Kidney (tissue), 14 donors: ENCODE measurements around the gene STX8. TPM values are rescaled to one million over a fixed set of nuclear protein-coding genes. Genes with fewer than 3 reads are reported as not detected.

Source experiments
- DNase-seq, 5 donors: peaks; one replicate each; pipeline ENCODE4 v3.0.0-alpha.2; 2013 to 2020
- FAIRE-seq: peaks from 2 replicates; lab custom pipeline; 2012; peaks lifted over from hg19 to GRCh38; lab: Jason Lieb, UNC
- H3K27ac ChIP-seq, 2 donors: one replicate each; pipeline ENCODE4 v1.7.0; 2013; ENCODE audit warnings: low read depth in 2 of 2, low read length in 2 of 2, inconsistent platforms in 1 of 2
- H3K27me3 ChIP-seq: one replicate; pipeline ENCODE4 v1.7.1; 2013; ENCODE audit warnings: low read length, inconsistent platforms; ENCODE audit not compliant: control insufficient read depth, insufficient read depth
- H3K36me3 ChIP-seq, 3 donors: one replicate each; pipeline versions ENCODE4 v1.7.0 to v1.7.1; 2013; ENCODE audit warnings: low read length in 3 of 3, control low read depth in 1 of 3, inconsistent platforms in 1 of 3; ENCODE audit not compliant: insufficient read depth in 3 of 3, control insufficient read depth in 2 of 3
- H3K4me1 ChIP-seq, 3 donors: one replicate each; pipeline versions ENCODE4 v1.7.0 to v1.7.1; 2013; ENCODE audit warnings: low read length in 3 of 3, inconsistent platforms in 1 of 3, low read depth in 1 of 3; ENCODE audit not compliant: control insufficient read depth in 2 of 3, insufficient read depth in 2 of 3
- H3K4me3 ChIP-seq, 3 donors: one replicate each; pipeline versions ENCODE4 v1.7.0 to v1.8.1; 2013; ENCODE audit warnings: low read length in 3 of 3, control low read depth in 1 of 3, inconsistent platforms in 1 of 3
- H3K9ac ChIP-seq, 3 donors: one replicate each; pipeline versions ENCODE4 v1.7.0 to v1.7.1; 2013; ENCODE audit warnings: low read length in 3 of 3, control low read depth in 1 of 3, inconsistent platforms in 1 of 3
- H3K9me3 ChIP-seq, 3 donors: one replicate each; pipeline versions ENCODE4 v1.7.0 to v1.7.1; 2013; ENCODE audit warnings: low read length in 3 of 3, control low read depth in 1 of 3, inconsistent platforms in 1 of 3; ENCODE audit not compliant: control insufficient read depth in 2 of 3, insufficient read depth in 1 of 3
- intact Hi-C: fragments of 100-400 bp; cut with DNase I; formaldehyde crosslinking; loops from one replicate; pipeline ENCODE4 v1.11.1; 2022
- polyA plus RNA-seq: library from polyadenylated mRNA; stranded (reverse); fragments of 350-450 nt; fragmentation: Illumina TruSeq; extraction: RNeasy Lipid Tissue Mini Kit (QIAGEN cat#74804); gene quantifications from one replicate; pipeline ENCODE4 v1.2.3, GENCODE V29; 2014; ENCODE audit warnings: low read depth, low replicate concordance; ENCODE audit not compliant: insufficient read depth
- total RNA-seq: library from RNA; stranded (reverse); fragmentation: NEBNext Ultra II Directional; extraction: Animal tissue kit (Norgen Biotek cat#: 25700); gene quantifications from one replicate; pipeline ENCODE4 v1.2.1, GENCODE V29; 2021
- TF ChIP-seq, protein P1 (sequence below): IDR thresholded peaks from 3 replicates; pipeline ENCODE4 v1.5.1; 2012; ENCODE audit warnings: mild to moderate bottlenecking, moderate library complexity, borderline replicate concordance; ENCODE audit not compliant: insufficient read depth; ENCODE audit errors: extremely low read depth
- donor health status: control.
- donor health status: control.
- donor health status: control.
- donor health status: control.
- donor health status: control.
- donor health status: DM: yes; HTN: yes; CAD: no.
- donor health status: Normal renal cell carcinoma (clear cell type).

Gene STX8
- total and polyA plus RNA-seq, 2 donors from 2014 or later, result 67.2 to 127 TPM

GRCh38 chr17:9424071-9424640 lies 151.5 kb downstream of the STX8 start:
- no peaks in the 10 kb centered on the region for H3K27me3 ChIP-seq
- TF ChIP-seq, protein P1, sequence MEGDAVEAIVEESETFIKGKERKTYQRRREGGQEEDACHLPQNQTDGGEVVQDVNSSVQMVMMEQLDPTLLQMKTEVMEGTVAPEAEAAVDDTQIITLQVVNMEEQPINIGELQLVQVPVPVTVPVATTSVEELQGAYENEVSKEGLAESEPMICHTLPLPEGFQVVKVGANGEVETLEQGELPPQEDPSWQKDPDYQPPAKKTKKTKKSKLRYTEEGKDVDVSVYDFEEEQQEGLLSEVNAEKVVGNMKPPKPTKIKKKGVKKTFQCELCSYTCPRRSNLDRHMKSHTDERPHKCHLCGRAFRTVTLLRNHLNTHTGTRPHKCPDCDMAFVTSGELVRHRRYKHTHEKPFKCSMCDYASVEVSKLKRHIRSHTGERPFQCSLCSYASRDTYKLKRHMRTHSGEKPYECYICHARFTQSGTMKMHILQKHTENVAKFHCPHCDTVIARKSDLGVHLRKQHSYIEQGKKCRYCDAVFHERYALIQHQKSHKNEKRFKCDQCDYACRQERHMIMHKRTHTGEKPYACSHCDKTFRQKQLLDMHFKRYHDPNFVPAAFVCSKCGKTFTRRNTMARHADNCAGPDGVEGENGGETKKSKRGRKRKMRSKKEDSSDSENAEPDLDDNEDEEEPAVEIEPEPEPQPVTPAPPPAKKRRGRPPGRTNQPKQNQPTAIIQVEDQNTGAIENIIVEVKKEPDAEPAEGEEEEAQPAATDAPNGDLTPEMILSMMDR, result no peak
- FAIRE-seq (no peak), DNase-seq (no peak)
- no peak overlapping the region for H3K4me3 ChIP-seq
- H3K36me3 ChIP-seq, result no peaks in the 10 kb centered on the region
- H3K9ac ChIP-seq, result no peak overlapping the region
- intact Hi-C loops, result no loop called here
- H3K9me3 ChIP-seq, result no peaks in the 10 kb centered on the region
- H3K27ac ChIP-seq, result no peak overlapping the region
- no peaks in the 10 kb centered on the region for H3K4me1 ChIP-seq

DNA sequence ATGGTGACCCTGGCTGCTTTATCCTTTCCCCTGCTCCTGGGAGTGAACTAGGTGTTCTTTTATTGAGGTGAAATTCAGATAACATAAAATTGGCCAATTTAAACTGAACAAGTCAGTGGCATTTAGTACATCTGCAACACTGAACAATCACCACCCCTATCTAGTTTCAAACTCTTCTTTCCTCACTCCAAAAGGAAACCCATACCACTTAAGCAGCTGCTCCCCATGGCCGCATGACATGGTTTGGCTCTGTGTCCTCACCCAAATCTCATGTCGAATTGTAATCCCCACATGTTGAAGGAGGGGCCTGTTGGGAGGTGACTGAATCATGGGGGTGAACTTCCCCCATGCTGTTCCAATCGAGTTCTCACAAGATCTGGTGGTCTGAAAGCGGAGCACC lies 154.1 kb downstream of the STX8 start:
- H3K4me1 ChIP-seq, result no peaks in the 10 kb centered on the region
- FAIRE-seq (no peak), DNase-seq (no peak)
- H3K9me3 ChIP-seq, result no peaks in the 10 kb centered on the region
- no peaks in the 10 kb centered on the region for H3K27me3 ChIP-seq
- intact Hi-C loops, result no loop called here
- no peak overlapping the region for H3K27ac ChIP-seq
- H3K36me3 ChIP-seq, result no peaks in the 10 kb centered on the region
- H3K9ac ChIP-seq, result no peak overlapping the region
- TF ChIP-seq, protein P1, result no peak
- no peak overlapping the region for H3K4me3 ChIP-seq

- H3K27me3 ChIP-seq, result no peaks in the 10 kb centered on the region
- no peaks in the 10 kb centered on the region for H3K4me1 ChIP-seq
- TF ChIP-seq, protein P1, result no peak
- H3K4me3 ChIP-seq, result no peak overlapping the region
- no peak overlapping the region for H3K27ac ChIP-seq
- intact Hi-C loops, result no loop called here
- DNase-seq (no peak), FAIRE-seq (no peak)
- H3K36me3 ChIP-seq, result no peaks in the 10 kb centered on the region
- no peak overlapping the region for H3K9ac ChIP-seq
- H3K9me3 ChIP-seq, result no peaks in the 10 kb centered on the region
These were observed 155.6 kb downstream of the STX8 start for GRCh38 chr17:9419932-9420453.
